OCI-M1 (cell line): ENCODE data around the gene HOXA7.

Experiments
- DNase-seq: peaks from one replicate; lab custom pipeline; 2025; lab: John Stamatoyannopoulos, UW

The HOXA7 gene

DNA sequence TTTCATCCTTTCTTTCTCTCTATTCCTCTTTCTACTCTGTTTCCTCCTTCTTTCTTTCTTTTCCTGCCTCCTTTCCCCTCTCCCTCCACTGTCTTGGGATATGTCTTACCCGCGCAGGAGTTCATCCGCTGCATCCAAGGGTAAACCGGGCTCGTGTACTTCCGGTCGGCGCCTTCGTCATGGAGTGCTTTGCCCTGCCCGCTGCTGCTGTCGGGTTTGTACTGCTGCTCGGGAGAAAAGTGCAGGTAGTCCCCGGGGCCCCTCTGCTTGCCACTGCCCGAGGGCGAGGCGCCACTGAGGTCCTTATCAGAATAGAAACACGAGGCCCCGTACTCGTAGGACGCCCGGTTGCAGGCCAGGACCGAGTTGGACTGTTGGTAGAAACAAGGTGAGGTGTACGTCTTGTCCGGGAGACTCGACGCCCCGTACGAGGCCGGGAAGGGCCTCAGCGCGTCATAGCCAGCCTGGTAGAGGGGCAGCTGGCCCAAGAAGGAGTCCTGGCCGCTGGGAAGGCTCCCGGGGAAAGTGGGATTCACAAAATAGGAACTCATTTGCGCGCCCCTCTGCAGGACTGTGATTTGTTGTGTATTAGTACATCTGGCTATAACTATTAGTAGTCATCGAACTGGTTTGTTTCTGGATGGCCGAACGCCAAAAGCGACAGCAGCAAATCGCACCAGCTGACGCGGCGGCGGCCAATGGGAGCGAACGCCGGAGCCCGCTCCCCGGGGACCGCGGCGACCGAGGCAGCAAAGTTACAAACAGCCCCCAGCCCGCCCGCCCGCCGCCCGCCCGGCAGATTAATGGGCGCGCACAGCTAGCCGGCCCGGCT, 9.1 kb downstream of the HOXA7 start, which contains the start of gene HOXA6:
HOXA6 (minus strand) TSS at position 576 of the 832 bp plus-strand sequence; CDS start at position 551, 25 bp downstream.
- DNase-seq, result no peak

DNA sequence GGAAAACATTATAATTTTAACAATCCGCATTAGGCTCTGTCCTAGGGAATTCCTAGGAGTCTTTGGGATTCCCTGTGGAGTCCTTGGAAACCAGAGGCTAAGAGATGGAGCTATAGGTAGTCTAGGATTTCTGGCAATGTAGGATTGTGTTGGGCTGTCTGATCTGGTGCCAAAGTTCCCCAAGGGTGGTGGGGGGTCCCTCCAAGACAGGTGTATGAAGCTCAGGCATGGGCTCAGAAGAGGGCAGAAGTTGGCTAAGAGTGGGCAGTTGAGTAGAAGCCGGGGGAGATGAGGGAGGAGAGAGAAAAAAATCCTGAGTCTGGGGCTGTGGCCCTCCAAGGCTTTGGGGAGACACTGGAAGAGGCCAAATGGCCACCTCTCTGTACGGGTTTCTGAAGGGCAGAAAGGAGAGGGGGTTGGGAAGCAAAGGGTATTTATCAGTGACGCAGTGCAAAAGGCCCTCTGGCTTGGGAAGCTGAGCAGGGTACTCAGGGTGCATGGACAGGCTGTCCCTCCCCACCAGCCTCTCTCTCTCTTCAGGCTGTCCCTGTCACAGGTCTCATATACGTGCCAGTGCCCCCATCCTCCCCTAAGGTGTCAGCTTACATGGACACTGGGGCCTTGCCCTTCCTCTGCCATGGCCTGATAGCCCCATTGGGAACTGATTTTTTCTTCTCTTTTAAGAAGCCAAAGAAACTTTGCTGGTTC, 9.8 kb downstream of the HOXA7 start:
- DNase-seq, result no peak

DNA sequence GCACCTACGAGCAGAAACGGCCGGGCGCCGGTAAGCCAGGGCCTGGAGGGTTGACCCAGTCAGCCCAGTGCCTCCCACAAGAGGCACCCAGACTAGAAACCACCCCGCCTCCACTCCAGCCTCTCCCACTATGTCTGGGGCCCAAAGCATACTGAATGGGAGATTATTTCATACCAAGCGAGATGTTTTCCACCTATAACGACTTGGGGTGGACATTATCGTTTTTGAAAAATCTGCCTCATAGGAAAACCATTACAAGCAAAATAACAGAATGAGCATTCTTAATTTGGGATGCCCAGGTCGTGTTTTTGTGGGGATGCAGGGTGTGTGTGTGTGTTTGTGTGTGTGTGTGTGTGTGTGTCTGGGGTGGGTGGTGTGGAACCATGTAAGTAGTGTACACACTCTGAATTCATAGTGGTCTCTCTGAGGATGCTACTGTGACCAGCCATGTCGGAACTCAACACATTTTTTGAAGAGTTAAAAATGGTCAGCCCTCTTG, 10.5 kb downstream of the HOXA7 start:
- no peak for DNase-seq

DNA sequence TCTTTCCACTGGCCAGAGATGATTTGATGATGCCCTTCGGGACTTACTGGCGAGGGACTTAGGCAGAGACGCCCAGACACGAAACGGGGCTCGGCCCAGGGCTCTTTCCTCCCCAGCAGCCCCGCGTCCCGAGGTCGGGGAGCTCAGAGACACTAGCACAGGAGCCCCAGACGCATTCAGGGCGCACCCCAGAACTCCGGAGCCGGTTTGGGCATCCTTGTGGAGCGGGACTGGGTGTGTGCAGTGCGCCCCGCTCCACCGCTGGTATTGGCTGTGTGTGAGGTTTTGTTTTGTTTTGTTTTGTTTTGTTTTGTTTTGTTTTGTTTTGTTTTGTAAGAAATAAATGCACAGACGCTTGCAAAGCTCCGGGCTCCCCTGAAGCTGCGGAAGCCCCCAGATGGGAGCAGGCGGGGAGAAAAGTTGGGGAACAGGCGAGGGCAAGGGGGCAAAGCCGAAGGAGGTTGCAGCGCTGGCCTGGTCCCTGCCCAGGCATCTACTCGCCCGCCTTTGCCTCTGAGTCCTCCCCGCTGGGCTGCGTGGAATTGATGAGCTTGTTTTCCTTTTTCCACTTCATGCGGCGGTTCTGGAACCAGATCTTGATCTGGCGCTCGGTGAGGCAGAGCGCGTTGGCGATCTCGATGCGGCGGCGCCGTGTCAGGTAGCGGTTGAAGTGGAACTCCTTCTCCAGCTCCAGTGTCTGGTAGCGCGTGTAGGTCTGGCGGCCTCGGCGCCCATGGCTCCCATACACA, 11.1 kb downstream of the HOXA7 start:
- no peak for DNase-seq

DNA sequence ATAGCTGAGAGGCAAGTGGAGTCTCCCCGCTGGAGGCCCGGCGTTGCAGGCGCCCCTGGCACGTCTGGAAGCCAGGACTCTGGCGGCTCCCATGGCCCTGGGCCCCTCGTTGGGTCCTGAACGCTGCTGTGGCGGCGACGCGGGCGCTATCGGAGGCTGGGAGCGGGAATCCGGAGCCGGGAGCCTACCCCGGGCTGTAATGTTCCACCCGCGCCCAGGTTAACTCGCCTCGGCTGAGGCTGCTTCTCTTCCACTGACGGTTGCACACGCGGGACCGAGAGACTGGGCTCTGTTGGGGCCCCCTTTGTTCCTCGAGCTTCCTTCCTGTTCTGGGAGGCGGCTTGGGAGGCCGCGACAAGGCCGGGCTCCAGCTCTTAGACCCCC, 11.7 kb downstream of the HOXA7 start:
- DNase-seq, result no peak

DNA sequence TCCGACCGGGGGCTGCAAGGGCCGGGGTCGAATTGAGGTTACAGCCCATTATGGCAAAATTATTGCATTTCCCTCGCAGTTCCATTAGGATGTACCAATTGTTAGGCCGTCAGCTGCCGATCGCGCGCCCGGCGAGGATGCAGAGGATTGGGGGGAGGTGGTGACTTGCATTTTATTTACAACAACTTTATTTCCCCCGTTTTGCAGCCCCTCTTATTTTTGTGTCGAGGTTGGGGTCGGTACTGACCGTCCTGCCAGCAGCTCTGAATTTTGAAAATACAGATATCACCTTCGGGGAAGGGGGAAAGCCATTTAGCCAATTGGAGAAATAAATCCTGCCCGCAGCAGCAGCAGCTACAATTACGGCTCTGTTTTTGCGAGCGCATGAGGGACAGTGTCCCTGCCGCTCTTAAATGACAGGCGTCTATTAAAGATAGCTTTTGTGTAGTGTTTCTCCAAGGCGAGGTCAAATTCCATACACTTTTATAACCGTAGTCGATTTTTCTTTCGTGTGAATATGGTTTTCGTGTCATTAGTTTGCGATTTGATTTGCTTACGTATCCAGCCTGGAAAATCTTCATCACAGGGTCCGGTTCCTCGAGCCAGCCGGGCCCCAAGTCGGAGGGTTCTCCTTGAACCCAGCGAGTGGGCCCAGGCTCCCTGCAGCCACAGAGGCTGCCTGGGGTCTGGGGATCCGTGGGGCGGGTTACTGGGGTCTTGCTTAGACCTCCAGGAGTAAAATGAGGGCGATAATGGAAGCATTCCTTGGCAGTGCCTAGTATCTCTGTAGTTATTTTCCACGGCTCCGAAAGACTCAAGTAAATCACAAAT, 12.3 kb downstream of the HOXA7 start:
- DNase-seq, result no peak

DNA sequence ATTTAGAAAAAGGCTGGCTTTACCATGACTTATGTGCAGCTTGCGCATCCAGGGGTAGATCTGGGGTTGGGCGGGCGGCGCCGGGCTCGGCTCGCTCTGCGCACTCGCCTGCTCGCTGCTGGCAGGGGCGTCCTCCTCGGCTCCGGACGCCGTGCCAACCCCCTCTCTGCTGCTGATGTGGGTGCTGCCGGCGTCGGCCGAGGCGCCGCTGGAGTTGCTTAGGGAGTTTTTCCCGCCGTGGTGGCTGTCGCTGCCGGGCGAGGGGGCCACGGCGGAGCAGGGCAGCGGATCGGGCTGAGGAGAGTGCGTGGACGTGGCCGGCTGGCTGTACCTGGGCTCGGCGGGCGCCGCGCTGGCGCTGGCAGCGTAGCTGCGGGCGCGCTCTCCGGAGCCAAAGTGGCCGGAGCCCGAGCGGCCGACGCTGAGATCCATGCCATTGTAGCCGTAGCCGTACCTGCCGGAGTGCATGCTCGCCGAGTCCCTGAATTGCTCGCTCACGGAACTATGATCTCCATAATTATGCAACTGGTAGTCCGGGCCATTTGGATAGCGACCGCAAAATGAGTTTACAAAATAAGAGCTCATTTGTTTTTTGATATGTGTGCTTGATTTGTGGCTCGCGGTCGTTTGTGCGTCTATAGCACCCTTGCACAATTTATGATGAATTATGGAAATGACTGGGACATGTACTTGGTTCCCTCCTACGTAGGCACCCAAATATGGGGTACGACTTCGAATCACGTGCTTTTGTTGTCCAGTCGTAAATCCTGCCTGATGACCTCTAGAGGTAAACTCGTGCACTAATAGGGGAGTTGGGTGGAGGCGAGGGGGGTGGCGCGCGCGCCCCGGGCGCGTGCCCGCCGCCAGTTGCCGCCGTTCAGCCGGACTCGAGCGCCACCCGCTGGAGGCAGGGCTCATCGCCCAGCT, 13.2 kb downstream of the HOXA7 start, which contains the start of gene HOXA5:
HOXA5 (minus strand) TSS at position 659 of the 927 bp plus-strand sequence; CDS start at position 585, 74 bp downstream.
- DNase-seq, result no peak

DNA sequence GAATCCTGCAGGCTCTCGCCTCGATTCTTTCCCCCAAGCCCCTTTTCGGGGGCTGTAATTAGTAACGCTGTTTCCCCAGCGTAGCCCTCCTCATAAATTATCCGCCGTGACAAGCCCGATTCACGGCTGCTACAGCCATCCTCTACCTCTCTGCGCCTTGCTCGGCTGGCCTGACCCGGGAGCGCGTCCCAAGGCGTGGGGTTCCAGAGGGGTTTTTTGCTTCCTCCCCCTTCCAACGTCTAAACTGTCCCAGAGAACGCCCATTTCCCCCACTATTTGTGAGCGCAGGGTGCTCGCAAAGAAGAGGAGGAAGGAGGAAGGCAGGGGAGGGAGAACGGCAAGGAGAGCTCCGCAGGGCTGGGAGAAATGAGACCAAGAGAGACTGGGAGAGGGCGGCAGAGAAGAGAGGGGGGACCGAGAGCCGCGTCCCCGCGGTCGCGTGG, 13.9 kb downstream of the HOXA7 start:
- DNase-seq, result no peak

DNA sequence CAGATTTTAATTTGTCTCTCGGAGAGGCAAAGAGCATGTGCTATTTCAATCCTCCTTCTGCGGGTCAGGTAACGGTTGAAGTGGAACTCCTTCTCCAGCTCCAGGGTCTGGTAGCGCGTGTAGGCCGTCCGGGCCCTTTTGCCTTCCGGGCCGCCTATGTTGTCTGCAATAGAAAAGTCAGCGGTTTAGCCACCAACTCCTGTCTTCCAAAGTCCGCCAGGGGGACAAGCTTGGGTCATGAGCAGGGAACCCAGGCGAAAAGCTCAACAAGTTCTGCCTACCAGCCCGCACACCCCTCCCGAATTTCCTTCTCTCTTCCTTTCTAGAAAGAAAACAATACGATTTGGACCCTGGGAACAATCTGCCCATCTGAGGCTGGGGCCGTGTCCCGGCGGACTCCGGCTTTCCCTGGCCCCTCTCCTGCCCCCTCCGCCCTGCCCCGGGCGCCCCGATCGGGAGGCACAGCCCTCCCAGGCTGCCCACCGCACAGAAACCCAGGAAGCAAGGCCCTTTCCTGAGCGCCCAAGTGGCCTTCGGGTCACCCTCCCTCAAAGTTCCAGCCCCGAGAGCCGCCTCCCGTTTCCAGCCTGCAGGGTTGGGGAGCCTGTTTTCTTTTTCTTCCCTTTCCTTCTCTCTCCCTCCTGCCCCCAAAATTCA, 14.4 kb downstream of the HOXA7 start:
- DNase-seq, result no peak

DNA sequence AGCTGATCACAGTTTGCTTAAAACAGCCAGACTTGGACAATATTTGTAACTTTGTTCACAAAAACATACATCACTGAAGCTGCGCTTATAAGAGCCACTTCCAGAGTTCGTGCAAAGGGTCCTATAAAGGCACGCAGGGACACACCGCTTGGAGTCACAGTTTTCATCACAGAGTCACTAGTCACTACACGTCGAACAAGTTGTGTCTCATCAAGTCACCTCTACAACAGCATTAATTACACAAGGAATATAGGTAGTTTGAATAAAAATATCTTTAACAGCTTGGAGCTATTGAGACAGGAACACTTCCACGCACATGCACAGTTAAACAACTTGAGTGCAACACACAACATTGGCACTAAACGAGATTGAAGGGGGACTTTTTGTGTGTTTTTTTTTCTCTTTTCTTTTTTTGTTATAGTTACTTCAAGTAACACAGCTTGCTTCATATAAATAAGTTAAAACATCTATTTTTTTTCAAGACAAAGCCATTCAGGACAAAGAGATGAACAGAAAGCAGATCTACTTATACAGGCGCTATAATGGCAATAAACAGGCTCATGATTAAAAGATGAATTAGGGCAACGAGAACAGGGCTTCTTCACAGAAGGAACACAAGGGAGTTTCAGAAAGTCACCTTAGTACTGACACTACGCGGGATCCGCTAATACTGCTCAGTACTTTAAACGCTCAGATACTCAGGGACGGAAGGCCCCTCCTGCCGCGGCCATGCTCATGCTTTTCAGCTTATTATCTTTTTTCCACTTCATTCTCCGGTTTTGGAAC, 15.1 kb downstream of the HOXA7 start:
- DNase-seq, result no peak

DNA sequence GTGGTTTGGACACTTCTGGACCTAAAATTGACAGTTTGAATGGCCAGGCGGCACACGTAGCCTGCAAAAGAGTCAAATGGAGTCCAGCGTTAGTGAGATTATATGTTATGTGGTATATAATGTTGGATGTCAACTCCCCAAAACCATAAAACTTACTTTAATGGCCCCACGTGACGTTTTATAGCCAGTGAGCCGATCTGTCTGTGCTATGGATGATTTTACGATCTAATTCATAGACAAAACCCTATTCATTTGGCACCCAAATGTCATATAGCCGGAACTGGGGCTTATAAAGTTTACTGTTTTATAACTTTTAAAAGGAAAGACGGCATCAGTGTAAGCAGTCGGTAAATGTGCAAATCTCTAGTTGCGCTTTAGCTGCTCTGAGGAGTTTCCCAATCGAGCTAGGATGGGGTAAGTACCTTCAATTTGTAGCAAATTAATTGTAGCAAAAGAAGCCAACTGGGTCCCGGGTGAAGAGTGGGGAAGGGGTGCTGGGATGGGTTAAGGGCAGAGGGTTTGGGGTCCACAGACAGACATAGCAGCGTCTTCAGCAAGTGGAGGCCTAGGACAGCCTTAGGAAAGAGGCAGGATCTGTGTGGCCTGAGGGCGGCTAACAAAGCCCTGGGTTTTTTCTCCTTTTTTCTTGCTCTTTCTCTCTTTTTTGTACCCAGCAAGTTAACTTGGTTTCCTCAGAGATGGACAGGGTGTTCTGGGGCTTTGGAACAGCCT, 16.2 kb downstream of the HOXA7 start:
- no peak for DNase-seq

DNA sequence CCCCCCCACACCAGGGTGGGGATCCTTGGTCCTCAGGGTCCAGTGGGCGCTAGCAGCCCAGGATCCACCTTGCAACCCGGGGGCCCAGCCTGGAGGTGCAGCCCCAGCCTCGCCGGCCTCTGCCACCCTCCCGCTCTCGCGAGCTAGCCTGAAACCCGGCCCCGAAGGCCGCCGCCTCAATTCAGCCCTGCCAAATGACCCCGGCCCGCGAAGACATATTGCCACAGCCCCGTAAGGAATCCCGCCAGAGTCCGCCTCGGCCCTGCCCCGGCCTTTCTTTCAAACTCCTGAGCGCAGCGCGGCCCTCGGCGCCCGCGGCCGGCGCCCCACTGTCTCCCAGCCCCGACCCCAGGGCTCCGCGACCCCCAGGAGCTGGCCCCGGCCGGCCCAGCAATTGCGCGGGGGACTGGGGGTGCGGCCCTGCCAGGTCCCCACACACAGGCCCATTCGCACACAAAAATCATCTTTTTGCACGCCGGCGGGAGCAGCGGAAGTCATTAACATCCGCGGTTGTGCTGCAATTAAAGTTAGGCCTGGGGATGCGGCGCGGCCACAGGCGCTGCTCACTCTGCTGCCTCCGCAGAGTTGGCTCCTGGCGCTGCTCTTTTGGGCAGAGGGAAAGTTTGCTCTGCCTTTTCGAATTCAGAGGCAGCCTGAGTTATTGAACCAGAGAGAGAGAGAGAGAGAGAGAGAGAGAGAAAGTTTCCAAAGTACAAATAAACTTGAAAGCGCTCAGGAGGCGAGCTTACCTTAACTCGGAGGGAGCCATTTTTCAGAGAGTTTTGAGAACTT, 16.9 kb downstream of the HOXA7 start:
- no peak for DNase-seq

DNA sequence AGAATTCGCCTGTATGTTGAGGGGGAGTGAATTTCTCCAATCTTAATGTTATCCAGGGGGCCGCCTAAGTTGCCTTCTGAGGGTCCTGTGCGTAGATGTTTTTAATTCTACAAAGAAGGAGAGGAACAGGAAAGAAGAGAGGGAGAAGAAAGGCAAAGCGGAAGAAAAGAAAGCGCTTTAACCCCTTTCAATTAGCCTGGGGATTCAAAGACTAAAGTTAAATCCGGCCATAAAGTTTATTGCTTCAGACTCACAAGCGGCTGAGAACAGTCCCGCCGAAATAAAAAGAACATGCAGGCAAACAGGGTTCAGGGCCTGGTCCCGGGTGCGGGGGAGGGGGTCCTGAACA, 17.5 kb downstream of the HOXA7 start:
- no peak for DNase-seq

DNA sequence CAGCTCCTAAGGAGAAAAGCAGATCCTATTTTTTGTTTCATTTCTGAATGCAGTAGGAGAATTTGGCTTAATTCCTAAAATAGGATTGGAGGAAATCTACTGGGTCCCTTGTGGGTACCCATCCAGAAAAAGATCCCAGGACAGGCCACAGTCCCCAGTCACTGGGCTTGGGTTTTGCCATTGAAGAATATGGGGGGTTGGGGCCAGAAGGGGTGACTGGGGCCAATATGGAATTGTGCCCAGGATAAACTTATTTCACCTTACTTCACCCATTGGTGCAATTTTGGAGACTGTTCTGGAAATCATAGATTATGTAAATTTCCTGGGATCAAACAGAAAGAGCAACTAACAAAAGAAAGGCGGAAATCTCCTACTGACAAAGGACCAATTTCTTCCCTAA, 18.0 kb downstream of the HOXA7 start:
- no peak for DNase-seq

DNA sequence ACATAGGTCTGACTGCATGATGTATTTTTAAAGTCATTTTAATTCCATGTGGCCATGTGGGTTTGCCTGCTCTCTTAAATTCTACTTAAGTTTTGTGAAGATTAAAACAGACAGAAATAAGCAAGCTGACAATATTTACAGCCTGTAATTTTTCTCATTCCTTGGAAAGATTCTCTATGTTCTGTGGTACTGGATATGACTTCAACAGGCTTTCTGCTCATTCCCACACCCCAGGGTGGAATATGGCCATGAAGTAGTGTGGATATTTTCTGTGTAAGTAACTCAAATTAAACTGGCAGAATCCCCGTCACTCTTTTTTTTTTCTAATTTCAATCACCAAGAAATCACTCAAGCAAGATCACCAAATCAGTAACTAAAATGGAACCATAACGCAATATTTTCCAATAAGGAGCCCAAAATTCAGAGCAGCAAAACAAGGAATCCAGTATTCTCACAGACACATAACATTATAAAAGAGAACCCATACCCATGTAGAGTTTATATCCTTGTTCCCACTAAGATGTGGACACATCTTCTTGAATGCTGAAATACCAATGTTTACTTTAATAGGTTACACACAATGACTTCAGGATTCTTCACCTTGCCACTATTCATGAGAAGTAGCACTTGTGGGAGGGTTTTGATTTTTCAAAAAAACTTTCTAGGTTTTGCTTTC, 18.7 kb downstream of the HOXA7 start:
- DNase-seq, result no peak

DNA sequence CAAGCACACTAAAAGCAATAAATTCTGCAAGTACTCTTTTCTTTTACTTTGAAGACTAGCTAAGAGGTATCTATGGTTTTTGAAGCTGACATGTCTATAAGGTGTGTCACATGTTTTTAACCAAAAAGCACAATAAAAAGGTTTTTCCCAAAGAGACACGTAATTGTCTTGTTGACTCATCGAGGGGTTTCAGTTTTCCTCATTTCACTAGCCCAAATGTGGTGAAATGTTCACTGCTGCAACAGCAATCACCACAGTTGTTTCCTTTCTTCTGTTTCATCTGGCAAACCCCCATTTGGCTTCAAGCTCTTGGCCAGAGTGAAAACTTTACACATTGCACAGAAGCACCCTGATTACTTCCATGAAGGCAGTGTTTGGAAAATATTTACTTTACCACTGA, 22.1 kb downstream of the HOXA7 start:
- peak; percentile 9 for DNase-seq
